Ovary (tissue), 9 donors: Measurements from ENCODE around the gene SPOCK1. TPM values are rescaled to one million over a fixed set of nuclear protein-coding genes. Genes with fewer than 3 reads are reported as not detected.

Experiments used
- DNase-seq, 5 donors: peaks; one replicate each; pipeline ENCODE4 v3.0.0-alpha.2; 2019 to 2020
- H3K27ac ChIP-seq, 2 donors: fragments of 200-600 bp; one replicate each; pipeline versions ENCODE4 v1.5.1 to v1.8.0; 2019 to 2022
- H3K27me3 ChIP-seq: fragments of 200-600 bp; one replicate; pipeline ENCODE4 v1.8.0; 2022
- H3K36me3 ChIP-seq: fragments of 200-600 bp; sonication (generic); one replicate; pipeline ENCODE4 v1.5.1; 2019
- H3K4me1 ChIP-seq: one replicate; pipeline ENCODE4 v1.8.1; 2013; ENCODE audit warnings: mild to moderate bottlenecking, moderate library complexity; ENCODE audit not compliant: insufficient read depth
- H3K4me3 ChIP-seq: fragments of 200-600 bp; sonication (generic); one replicate; pipeline ENCODE4 v1.5.1; 2017
- H3K9me3 ChIP-seq, 2 donors: fragments of 200-600 bp in 1 of 2; sonication (generic) in 1 of 2; one replicate each; pipeline versions ENCODE4 v1.5.1 to v1.8.1; 2013 to 2019; ENCODE audit warnings: mild to moderate bottlenecking in 1 of 2, moderate library complexity in 1 of 2
- EP300 ChIP-seq: sonication (generic); formaldehyde crosslinking; IDR thresholded peaks from one replicate; pipeline ENCODE4 v1.6.1; 2017; ENCODE audit warnings: antibody characterized with exemption
- POLR2A ChIP-seq: fragments of 450-650 bp; IDR thresholded peaks from one replicate; pipeline ENCODE4 v1.6.1; 2017; ENCODE audit warnings: antibody characterized with exemption, mild to moderate bottlenecking, moderate library complexity
- WGBS, 3 donors: extraction: QIAGEN DNeasy Blood & Tissue Kit in 1 of 3; methylation state at CpG; one replicate each; pipeline versions ENCODE4 v1.1.5 to v1.1.7; 2013 to 2017; 5-methylcytosine and 5-hydroxymethylcytosine counted together
- intact Hi-C, 4 donors: fragments of 100-400 bp; cut with DNase I; formaldehyde crosslinking; loops; one replicate each; pipeline versions ENCODE4 v1.11.0 to v1.15.1; 2022 to 2023
- polyA plus RNA-seq, 2 donors: library from polyadenylated mRNA; stranded (reverse); fragments of 200-250 nt in 1 of 2; fragments of 350-450 nt in 1 of 2; fragmentation: Illumina TruSeq in 1 of 2; extraction: RNeasy Lipid Tissue Mini Kit (QIAGEN cat#74804) in 1 of 2; gene quantifications; one replicate each; pipeline ENCODE4 v1.2.3, GENCODE V29; 2013 to 2014
- total RNA-seq, 7 donors: library from RNA; depleted of rRNA in 2 of 7; stranded (reverse); fragments of >200 nt in 2 of 7; fragmentation: NEBNext Ultra II Directional in 3 of 7; extraction: Animal tissue kit (Norgen Biotek cat#: 25700) in 3 of 7; gene quantifications; one replicate each; pipeline versions ENCODE4 v1.1.0 to v1.2.4, GENCODE V29; 2016 to 2023
- TF ChIP-seq, protein P1 (sequence below), 3 donors: fragments of 450-650 bp in 2 of 3; fragments of 200-600 bp in 1 of 3; IDR thresholded peaks; one replicate each; pipeline versions ENCODE4 v1.5.1 to v1.8.0; 2016 to 2022; ENCODE audit warnings: antibody characterized with exemption in 3 of 3, mild to moderate bottlenecking in 1 of 3
- donor health status: DM: no; HTN: no; CAD: no; lungs with moderate emphysema.
- donor health status: DM: no; HTN: no; CAD: no.
- donor health status: Bipolar disorder and iron deficiency.
- donor health status: DM: yes; HTN: yes; CAD: no.
- donor health status: DM: no; HTN: no; CAD: no.
- donor health status: DM: yes; HTN: yes; CAD: no.

Gene SPOCK1
- total and polyA plus RNA-seq, 9 donors: 1.3 to 42.6 (median 10.8) TPM

DNA sequence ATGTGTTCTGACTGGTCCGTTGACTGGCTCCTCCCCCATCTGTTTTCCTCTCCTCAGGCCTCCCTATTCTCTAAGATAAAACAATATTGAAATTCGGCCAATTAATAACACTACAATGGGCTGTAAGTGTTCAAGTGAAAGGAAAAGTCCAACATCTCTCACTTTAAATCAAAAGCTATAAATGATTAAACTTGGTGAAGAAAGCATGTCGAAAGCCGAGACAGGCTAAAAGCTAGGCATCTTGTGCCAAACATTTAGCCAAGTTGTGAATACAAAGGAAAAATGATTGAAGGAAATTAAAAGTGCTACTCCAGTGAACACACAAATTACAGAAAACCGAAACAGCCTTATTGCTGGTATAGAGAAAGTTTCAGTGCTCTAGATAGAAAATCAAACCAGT is 310.6 kb downstream of the SPOCK1 start:
- no peak overlapping the region for H3K27ac ChIP-seq
- H3K4me3 ChIP-seq: no peak overlapping the region
- no peaks in the 10 kb centered on the region for H3K36me3 ChIP-seq
- intact Hi-C loops: no loop called here
- no peak for DNase-seq
- 44 to 73% (median 54%) methylated on average over 5 of the region's 5 CpGs for WGBS, 3 donors
- H3K4me1 ChIP-seq: no peaks in the 10 kb centered on the region
- no peaks in the 10 kb centered on the region for H3K27me3 ChIP-seq
- no peak for TF ChIP-seq EP300
- TF ChIP-seq POLR2A: no peak
- TF ChIP-seq, protein P1, sequence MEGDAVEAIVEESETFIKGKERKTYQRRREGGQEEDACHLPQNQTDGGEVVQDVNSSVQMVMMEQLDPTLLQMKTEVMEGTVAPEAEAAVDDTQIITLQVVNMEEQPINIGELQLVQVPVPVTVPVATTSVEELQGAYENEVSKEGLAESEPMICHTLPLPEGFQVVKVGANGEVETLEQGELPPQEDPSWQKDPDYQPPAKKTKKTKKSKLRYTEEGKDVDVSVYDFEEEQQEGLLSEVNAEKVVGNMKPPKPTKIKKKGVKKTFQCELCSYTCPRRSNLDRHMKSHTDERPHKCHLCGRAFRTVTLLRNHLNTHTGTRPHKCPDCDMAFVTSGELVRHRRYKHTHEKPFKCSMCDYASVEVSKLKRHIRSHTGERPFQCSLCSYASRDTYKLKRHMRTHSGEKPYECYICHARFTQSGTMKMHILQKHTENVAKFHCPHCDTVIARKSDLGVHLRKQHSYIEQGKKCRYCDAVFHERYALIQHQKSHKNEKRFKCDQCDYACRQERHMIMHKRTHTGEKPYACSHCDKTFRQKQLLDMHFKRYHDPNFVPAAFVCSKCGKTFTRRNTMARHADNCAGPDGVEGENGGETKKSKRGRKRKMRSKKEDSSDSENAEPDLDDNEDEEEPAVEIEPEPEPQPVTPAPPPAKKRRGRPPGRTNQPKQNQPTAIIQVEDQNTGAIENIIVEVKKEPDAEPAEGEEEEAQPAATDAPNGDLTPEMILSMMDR (IDR thresholded peaks at IDR 0.05): no peak
- H3K9me3 ChIP-seq: no peaks in the 10 kb centered on the region

DNA sequence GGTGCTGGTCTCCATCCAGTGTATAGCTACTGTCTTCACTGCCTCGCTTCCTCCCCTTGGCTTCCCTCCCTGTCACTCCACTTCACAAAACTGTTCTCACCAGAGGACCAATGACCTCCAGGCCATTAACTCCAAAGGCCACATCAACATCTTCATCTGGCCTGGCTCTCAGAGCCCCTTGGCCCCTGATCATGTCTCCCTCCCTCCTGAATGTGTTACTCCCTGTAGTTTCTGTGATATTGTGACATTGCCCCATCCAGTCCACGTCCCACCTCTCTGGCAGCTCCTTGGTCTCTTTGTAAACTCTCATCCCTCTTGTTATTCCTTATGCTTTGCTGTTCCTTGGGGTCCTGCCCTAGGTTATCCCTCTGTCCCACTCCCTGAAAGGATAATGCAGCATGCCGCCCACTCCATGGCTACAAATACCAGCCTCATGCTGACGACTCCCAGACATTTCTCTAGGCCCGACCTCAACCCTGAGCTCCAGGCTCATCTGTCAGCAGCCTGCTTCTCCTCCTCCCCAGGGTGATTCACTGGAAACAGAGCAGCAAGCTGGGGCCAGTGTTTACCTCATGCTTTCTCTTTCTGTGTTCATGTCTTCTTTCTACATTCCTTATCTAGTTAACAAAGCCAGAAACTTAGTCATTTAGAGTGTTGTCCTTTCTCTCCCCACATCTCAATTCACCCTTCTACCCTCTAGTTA is 312.2 kb downstream of the SPOCK1 start:
- no peaks in the 10 kb centered on the region for H3K9me3 ChIP-seq
- intact Hi-C loops: no loop called here
- no peaks in the 10 kb centered on the region for H3K4me1 ChIP-seq
- TF ChIP-seq EP300: no peak
- TF ChIP-seq POLR2A: no peak
- TF ChIP-seq, protein P1 (IDR thresholded peaks at IDR 0.05): no peak
- DNase-seq: no peak
- no peaks in the 10 kb centered on the region for H3K36me3 ChIP-seq
- 43 to 54% (median 45%) methylated on average over 5 of the region's 5 CpGs for WGBS, 3 donors
- no peak overlapping the region for H3K27ac ChIP-seq
- no peak overlapping the region for H3K4me3 ChIP-seq
- no peaks in the 10 kb centered on the region for H3K27me3 ChIP-seq

DNA sequence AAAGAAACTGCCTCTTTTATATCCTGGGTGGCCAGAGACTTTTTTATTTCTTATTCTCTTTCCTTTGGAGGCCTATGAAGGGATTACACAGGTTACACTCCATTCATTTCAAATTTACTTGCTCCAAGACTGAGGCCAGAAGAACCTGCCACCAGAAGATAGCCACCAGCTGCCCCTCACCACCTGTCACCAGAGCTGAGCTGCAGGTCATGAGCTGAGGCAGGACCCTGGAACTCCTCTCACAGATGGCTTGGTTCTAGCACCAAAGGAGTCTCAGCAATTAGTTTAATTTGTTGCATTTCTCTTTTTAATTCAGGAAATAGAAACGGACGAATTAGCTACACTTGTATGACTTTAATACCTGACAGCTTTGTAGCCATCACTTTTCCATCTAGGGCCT is 313.9 kb downstream of the SPOCK1 start:
- Histone ChIP-seq H3K27ac (no peak overlapping the region), H3K27me3 (no peaks in the 10 kb centered on the region), H3K4me1 (no peaks in the 10 kb centered on the region), H3K9me3 (no peaks in the 10 kb centered on the region), H3K36me3 (no peaks in the 10 kb centered on the region), H3K4me3 (no peak overlapping the region)
- 79 to 88% (median 80%) methylated on average over 2 of the region's 2 CpGs for WGBS, 3 donors
- intact Hi-C loops: no loop called here
- TF ChIP-seq POLR2A: no peak
- TF ChIP-seq EP300: no peak
- TF ChIP-seq, protein P1 (IDR thresholded peaks at IDR 0.05): no peak
- DNase-seq: no peak

DNA sequence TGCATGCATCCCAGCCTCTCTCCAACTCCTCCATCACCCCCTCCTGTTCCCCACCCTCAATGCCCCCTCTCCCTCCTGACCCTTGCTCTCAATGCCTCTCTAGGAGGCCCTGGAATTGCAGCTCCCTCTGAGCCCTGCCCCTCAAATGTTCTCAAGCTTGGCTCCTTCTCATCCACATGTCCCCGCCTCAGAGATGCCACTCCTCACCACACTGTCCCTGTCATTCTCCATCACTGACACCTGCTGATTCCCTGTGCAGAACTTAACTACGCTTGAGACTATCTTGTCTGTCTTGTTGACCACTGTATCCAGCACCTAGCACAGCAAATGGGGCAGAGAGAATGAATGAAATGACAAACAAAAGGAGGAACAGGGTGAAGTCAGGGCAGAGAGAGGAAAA is 314.4 kb downstream of the SPOCK1 start:
- H3K9me3 ChIP-seq: no peaks in the 10 kb centered on the region
- TF ChIP-seq POLR2A (no peak), EP300 (no peak)
- TF ChIP-seq, protein P1 (IDR thresholded peaks at IDR 0.05): no peak
- intact Hi-C loops: no loop called here
- DNase-seq: no peak
- WGBS, 3 donors: 80 to 94% (median 86%) methylated on average over 2 of the region's 2 CpGs
- H3K4me1 ChIP-seq: no peaks in the 10 kb centered on the region
- H3K27ac ChIP-seq: no peak overlapping the region
- no peaks in the 10 kb centered on the region for H3K36me3 ChIP-seq
- no peaks in the 10 kb centered on the region for H3K27me3 ChIP-seq
- H3K4me3 ChIP-seq: no peak overlapping the region
